Measurements from ENCODE around the gene XRN2. TPM values are rescaled to one million over a fixed set of nuclear protein-coding genes. Genes with fewer than 3 reads are reported as not detected.
"Not testable (repeated sequence)": the region's sequence is repeated elsewhere in the genome, so short reads cannot be mapped to it uniquely, and the experiment has no call there.

Gene XRN2
- polyA plus RNA-seq, 3 donors: 89.3 to 108 (median 96.8) TPM

DNA sequence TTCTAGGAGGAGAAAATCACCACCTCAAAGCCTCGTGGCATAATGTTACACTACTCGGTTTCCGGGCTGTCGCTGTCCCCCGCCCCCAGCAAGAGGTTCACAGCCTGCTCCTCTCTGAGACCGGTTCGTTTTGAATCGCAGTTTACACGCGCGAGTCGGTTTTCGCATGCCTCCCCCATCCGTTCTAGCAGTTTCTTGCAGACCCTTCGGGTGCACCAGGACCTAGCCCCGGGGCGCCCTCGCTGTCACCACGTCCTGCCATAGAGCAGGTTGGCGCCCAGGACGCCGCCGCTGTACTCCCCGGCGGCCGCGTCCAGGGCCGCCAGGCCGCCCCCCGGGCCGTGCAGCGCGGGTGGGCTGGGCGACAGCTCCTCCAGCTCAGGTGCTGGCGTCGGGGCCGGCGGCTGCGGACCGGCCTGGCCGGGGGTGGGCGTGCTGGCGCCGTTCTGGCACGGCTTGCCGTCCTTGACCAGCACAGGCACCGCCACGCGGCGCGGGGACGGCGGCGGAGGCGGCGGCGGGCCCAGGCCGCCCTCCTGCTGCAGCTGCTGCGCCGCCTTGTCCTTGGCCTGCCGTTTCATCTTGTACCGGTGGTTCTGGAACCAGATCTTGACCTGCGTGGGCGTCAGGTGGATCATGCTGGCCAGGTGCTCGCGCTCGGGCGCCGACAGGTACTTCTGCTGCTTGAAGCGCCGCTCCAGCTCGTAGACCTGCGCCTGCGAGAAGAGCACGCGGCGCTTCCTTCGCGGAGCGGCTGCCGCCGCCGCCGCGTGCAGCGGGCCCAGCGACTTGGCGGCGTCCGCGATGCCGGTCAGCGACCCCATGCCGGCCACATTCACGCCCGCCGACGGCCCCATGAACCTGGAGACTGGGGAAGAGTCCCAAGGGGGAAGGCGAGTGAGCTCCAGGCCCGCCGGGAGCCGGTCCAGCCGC lies 92.8 kb downstream of the XRN2 start:
- DNase-seq (ENCODE audit: extremely low read depth in 1 of 11, low read depth in 9 of 11, low spot score in 4 of 11): no peak

DNA sequence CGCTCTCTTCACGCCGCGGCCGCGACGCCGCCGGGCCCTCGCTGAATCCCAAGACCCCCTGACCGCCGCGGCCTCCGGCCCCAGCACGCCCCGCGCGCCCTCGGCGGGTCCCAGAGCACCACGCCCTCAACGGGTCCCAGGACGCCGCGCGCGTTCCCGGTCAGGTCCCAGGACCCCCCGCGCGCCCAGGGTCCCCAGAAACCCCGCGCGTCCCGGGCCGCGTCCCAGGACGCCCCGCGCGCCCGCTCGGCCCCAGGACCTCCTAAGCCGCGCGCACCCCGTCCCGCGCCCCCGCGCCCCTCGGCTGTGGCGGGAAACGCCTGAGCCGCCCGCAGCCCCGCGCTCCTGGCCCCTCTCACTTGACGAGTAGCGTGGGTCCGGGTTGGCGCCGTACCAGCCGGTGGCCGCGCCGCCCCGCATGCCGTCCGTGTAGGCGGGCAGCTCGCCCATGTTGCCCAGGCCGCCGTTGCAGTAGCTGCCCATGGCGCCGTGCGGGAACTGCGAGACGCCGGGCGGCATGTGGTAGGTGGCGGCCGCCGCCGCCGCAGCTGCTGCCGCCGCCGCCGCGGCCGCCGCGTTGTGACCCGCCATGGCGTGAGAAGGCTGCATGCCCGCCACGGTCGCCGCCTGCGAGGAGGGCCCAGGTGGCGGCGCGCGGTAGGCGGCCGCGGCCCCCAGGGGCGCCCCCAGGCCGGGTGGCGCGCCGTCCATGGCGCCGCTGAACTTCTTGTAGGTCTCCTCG lies 93.6 kb downstream of the XRN2 start:
- no peak for DNase-seq (ENCODE audit: extremely low read depth in 1 of 11, low read depth in 9 of 11, low spot score in 4 of 11)

DNA sequence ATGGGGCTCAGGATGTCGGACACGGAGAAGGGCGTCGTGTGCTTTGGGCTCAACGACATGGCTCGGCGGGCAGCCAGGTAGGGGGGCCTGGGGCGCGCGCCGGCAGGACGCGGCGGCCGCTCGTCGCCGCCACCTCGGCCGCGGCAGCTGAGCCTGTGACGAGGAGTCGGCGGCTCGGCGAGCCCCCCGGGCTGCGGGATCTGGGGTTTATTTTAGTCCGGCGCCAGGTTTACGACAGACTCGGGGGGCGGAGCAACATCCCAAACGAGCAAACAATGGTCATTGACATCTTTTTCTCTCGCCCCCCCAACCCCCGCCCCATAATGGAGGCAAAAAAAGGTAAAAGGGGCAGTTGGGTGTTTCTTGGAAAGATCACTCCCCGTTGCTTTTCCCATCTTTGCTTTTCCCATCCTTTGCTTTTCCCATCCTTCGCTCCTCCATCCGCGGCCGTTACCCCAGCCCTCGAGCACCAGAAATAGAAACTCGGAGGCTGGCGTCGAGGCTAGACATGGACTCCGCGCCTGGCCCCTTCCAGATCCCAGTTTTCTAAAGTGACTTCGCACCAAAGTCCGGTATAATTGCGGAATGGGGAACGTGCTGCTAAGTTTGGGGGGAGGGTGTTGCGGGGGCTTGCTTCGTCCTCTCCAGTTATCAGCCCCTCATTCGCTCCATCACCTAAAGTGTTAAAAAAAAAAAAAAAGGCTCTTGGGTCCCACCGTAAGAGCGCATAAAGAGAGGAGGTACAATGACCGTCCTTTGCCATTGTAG lies 94.4 kb downstream of the XRN2 start, which contains the start of gene NKX2-4:
Gene NKX2-4 (minus strand): TSS at position 186 of the 768 bp plus-strand sequence. CDS start 127 bp downstream, at position 59.
- DNase-seq (ENCODE audit: extremely low read depth in 1 of 11, low read depth in 9 of 11, low spot score in 4 of 11): no peak

GRCh38 chr20:21398109-21399004 lies 95.2 kb downstream of the XRN2 start:
- DNase-seq (ENCODE audit: extremely low read depth in 1 of 11, low read depth in 9 of 11, low spot score in 4 of 11): no peak

- DNase-seq (ENCODE audit: extremely low read depth in 1 of 11, low read depth in 9 of 11, low spot score in 4 of 11): no peak
These were observed 95.9 kb downstream of the XRN2 start for GRCh38 chr20:21399005-21399475.

DNA sequence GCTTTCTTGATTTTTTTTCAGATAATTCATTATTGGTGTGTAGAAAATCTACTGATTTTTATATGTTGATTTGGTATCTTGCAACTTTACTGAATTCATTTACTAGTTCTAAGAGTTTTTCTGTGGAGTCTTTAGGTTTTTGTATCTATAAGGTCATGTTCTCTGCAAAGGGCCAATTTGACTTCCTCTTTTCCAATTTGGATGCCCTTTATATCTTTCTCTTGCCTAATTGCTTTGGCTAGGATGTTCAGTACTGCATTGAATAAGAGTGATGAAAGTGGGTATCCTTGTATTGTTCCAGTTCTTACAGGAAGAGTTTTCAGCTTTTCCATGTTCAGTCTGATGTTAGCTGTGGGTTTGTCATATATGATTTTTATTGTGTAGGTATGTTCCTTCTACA lies 108.6 kb downstream of the XRN2 start:
- no peak for DNase-seq (ENCODE audit: extremely low read depth in 1 of 11, low read depth in 9 of 11, low spot score in 4 of 11)

DNA sequence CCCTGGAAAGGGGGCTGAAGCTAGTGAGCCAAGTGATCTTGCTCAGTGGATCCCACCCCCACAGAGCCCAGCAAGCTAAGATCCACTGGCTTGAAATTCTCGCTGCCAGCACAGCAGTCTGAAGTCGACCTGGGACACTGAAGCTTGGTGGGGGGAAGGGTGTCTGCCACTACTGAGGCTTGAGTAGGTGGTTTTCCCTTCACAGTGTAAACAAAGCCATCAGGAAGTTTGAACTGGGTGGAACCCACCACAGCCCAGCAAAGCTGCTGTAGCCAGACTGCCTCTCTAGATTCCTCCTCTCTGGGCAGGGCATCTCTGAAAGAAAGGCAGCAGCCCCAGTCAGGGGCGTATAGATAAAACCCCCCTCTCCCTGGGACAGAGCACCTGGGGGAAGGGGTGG lies 110.9 kb downstream of the XRN2 start:
- not testable (repeated sequence) for DNase-seq (ENCODE audit: extremely low read depth in 1 of 11, low read depth in 9 of 11, low spot score in 4 of 11)

DNA sequence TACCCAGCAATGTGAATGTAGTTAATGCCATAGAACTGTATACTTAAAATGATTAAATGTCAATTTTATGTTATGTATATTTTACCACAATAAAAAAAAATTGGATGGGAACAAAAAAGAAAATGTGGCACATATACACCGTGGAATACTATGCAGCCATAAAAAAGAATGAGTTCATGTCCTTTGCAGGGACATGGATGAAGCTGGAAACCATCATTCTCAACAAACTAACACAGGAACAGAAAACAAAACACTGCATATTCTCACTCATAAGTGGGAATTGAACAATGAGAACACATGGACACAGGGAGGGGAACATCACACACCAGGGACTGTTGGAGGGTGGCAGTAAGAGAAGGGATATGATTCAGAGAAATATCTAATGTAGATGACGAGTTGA lies 116.0 kb downstream of the XRN2 start:
- not testable (repeated sequence) for DNase-seq (ENCODE audit: extremely low read depth in 1 of 11, low read depth in 9 of 11, low spot score in 4 of 11)

DNA sequence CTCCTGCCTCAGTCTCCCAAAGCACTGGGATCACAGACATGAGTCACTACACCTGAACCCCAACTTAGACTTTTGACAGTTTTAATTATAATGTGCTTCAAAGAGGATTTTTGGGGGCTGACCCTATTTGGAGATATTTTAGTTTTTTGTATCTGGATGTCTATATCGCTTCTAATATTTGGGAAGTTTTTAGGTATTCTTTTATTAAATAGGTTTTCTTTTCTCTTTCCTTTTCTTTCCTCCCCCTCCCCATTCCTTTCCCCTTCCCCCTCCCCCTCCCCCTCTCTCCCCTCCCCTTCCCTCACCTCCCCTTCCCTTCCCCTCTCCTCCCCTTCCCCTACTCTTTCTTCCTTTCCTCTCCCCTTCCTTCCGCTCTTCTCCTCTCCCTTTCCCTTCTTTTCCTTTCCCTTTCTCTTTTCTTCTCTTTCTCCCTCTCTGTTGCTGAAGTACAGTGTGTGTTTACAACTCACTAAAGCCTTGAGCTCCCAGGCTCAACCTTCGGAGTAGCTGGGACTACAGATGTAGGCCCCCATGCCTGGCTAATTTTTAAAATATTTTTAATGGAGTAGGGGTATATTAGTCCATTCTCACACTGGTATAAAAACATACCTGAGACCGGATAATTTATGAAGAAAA lies 118.6 kb downstream of the XRN2 start:
- DNase-seq (ENCODE audit: extremely low read depth in 1 of 11, low read depth in 9 of 11, low spot score in 4 of 11): no peak

GRCh38 chr20:21423712-21424111 lies 120.6 kb downstream of the XRN2 start:
- DNase-seq (ENCODE audit: extremely low read depth in 1 of 11, low read depth in 9 of 11, low spot score in 4 of 11): not testable (repeated sequence)

- no peak for DNase-seq (ENCODE audit: extremely low read depth in 1 of 11, low read depth in 9 of 11, low spot score in 4 of 11)
These were observed 121.7 kb downstream of the XRN2 start for GRCh38 chr20:21424846-21425245.

DNA sequence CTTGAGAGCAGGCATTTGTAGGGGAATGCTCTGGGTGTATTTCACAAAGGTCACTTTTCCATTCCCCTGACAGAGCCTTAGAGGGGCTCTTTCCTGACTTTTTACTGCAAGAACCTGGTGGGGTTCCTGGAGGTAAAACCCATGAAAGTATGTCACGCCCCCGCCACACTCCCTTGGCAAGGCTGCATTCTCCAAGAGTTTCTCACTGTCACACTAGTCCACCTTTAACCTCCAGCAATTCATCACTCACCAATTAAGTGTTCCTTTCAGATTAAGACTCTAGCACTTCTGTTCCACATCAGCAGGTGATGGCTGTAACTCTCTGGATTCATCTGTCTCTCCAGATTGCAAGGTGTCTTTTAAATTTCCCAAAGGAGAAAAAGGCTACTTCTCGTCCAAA lies 126.9 kb downstream of the XRN2 start:
- peak in 10 of 11 donors; percentile 19 to 64 (median 34) for DNase-seq (ENCODE audit: extremely low read depth in 1 of 11, low read depth in 9 of 11, low spot score in 4 of 11)

- DNase-seq (ENCODE audit: extremely low read depth in 1 of 11, low read depth in 9 of 11, low spot score in 4 of 11): no peak
These were observed 129.8 kb downstream of the XRN2 start for GRCh38 chr20:21432911-21433310.

DNA sequence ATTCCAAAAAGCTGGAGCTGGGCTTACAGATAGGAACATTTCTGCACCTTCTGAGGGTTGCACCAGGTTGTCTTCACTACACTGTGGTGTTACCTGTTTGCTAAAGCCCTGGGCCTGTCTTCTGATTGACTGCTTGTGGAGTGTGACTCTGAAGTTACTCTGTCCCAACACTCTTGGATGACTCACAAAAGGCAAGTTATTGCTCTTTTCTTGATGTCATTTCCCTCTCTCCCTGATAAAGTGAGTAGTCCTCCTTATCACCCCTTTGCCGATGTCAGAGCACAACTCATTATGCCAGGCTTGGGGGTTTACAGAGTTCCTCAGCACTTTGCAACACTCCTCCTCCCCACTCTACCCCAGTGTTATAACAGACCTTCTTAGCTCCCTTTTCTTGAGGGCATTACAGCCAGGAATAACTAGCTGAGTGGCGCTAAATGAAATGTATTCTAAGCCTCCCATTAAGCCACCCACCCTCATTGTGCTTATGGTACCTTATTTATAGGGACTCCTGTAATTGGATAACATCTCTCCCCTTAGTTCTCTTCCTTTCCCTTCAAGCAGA lies 130.3 kb downstream of the XRN2 start:
- DNase-seq (ENCODE audit: extremely low read depth in 1 of 11, low read depth in 9 of 11, low spot score in 4 of 11): no peak

- no peak for DNase-seq (ENCODE audit: extremely low read depth in 1 of 11, low read depth in 9 of 11, low spot score in 4 of 11)
These were observed 132.4 kb downstream of the XRN2 start for GRCh38 chr20:21435576-21435975.

GRCh38 chr20:21436205-21436604 lies 133.1 kb downstream of the XRN2 start:
- DNase-seq (ENCODE audit: extremely low read depth in 1 of 11, low read depth in 9 of 11, low spot score in 4 of 11): no peak

GRCh38 chr20:21437248-21437647 lies 134.1 kb downstream of the XRN2 start:
- DNase-seq (ENCODE audit: extremely low read depth in 1 of 11, low read depth in 9 of 11, low spot score in 4 of 11): no peak

All from renal cortex interstitium (tissue), 11 donors.